ENCODE measurements around the gene EHD4.

DNA sequence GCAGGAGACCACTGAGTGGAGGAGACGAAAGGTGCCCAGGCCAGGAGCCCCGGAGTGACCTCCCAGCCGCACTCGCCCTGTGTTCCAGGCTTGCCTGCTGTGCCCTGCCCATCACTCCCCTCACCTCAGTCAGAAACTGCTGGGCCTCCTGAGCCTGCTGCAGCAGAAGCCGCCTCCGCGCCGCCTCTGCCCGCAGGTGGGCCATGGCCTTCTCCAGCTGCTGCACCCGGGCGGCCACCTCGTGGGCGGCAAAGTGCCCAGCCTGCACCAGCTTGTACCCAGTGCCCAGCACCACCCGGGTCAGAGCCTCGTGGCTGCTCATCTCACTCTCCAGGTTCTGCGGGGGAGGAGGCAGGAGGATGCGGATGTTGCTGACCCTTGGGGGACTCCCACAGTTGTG lies 116.1 kb downstream of the EHD4 start:
- TF ChIP-seq EZH2phosphoT487 (IDR thresholded peaks at IDR 0.05; ENCODE audit: borderline replicate concordance): no peak
- TF ChIP-seq, protein P1, sequence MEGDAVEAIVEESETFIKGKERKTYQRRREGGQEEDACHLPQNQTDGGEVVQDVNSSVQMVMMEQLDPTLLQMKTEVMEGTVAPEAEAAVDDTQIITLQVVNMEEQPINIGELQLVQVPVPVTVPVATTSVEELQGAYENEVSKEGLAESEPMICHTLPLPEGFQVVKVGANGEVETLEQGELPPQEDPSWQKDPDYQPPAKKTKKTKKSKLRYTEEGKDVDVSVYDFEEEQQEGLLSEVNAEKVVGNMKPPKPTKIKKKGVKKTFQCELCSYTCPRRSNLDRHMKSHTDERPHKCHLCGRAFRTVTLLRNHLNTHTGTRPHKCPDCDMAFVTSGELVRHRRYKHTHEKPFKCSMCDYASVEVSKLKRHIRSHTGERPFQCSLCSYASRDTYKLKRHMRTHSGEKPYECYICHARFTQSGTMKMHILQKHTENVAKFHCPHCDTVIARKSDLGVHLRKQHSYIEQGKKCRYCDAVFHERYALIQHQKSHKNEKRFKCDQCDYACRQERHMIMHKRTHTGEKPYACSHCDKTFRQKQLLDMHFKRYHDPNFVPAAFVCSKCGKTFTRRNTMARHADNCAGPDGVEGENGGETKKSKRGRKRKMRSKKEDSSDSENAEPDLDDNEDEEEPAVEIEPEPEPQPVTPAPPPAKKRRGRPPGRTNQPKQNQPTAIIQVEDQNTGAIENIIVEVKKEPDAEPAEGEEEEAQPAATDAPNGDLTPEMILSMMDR (conservative IDR thresholded peaks at IDR 0.05; ENCODE audit: low read length): no peak

All from Loucy (cell line).